K562 (cell line): ENCODE measurements around the gene ANXA9. TPM values are rescaled to one million over a fixed set of nuclear protein-coding genes. Genes with fewer than 3 reads are reported as not detected.

Experiments
- BRF2 ChIP-seq: IDR thresholded peaks from 3 replicates; pipeline ENCODE4 v1.6.1; 2011; ENCODE audit warnings: borderline replicate concordance, mild to moderate bottlenecking; ENCODE audit not compliant: insufficient read length, insufficient read depth
- CHCHD3 ChIP-seq: fragments of 250-450 bp; sonication (Bioruptor Pico); IDR thresholded peaks from 2 replicates; pipeline ENCODE4 v2.1.2; 2022; ENCODE audit warnings: mild to moderate bottlenecking
- FOXA1 ChIP-seq: fragments of 450-650 bp; IDR thresholded peaks from 2 replicates; pipeline ENCODE4 v1.6.1; 2016; ENCODE audit warnings: mild to moderate bottlenecking, borderline replicate concordance
- HMGN3 ChIP-seq: IDR thresholded peaks from 2 replicates; pipeline ENCODE4 v1.6.1; 2011; ENCODE audit warnings: borderline replicate concordance, low read depth, mild to moderate bottlenecking, mixed read lengths, low read length; ENCODE audit not compliant: insufficient read length; ENCODE audit errors: extremely low read depth
- HOXB6 ChIP-seq: fragments of 250-450 bp; sonication (Bioruptor Pico); IDR thresholded peaks from 2 replicates; pipeline ENCODE4 v1.5.1; 2022; ENCODE audit warnings: mild to moderate bottlenecking, borderline replicate concordance
- IFI16 ChIP-seq: fragments of 250-450 bp; sonication (Bioruptor Pico); IDR thresholded peaks from 2 replicates; pipeline ENCODE4 v2.1.2; 2022; ENCODE audit warnings: mild to moderate bottlenecking, inconsistent platforms
- JUNB ChIP-seq: fragments of 450-650 bp; formaldehyde crosslinking; conservative IDR thresholded peaks from 2 replicates; pipeline ENCODE4 v1.4.0; 2020; ENCODE audit warnings: mild to moderate bottlenecking
- PCBP2 ChIP-seq: fragments of 200-400 bp; formaldehyde crosslinking; IDR thresholded peaks from 2 replicates; pipeline ENCODE4 v1.6.1; 2018; ENCODE audit warnings: low read length, low read depth, mild to moderate bottlenecking, moderate library complexity; ENCODE audit not compliant: poor library complexity, severe bottlenecking
- RBM14 ChIP-seq: fragments of 200-400 bp; formaldehyde crosslinking; IDR thresholded peaks from 2 replicates; pipeline ENCODE4 v1.6.1; 2018; ENCODE audit warnings: low read depth, mild to moderate bottlenecking, low read length, moderate library complexity, borderline replicate concordance; ENCODE audit not compliant: insufficient read depth
- SMARCA5 ChIP-seq: fragments of 450-650 bp; IDR thresholded peaks from 2 replicates; pipeline ENCODE4 v1.6.1; 2016
- SPI1 ChIP-seq: IDR thresholded peaks from 2 replicates; pipeline ENCODE4 v1.6.1; 2011; ENCODE audit warnings: low read depth, low read length, control low read depth, borderline replicate concordance
- SRF ChIP-seq, 2 experiments: fragments of 250-450, 450-650 bp in 1 of 2; sonication (Bioruptor Pico) in 1 of 2; sonication (generic) in 1 of 2; formaldehyde crosslinking; IDR thresholded peaks; 2 replicates each; pipeline versions ENCODE4 v1.5.0 to v1.5.1; 2020 to 2022; ENCODE audit warnings: mild to moderate bottlenecking in 1 of 2, missing genetic modification reagents in 1 of 2
- TEAD1 ChIP-seq, 2 experiments: fragments of 450-650 bp in 1 of 2; sonication (generic) in 1 of 2; formaldehyde crosslinking; IDR thresholded peaks; 2 replicates each; pipeline versions ENCODE4 v1.4.0 to v1.8.0; 2020 to 2022; ENCODE audit warnings: mild to moderate bottlenecking in 2 of 2, missing genetic modification reagents in 1 of 2
- ZNF561 ChIP-seq: fragments of 450-650 bp; formaldehyde crosslinking; conservative IDR thresholded peaks from 2 replicates; pipeline ENCODE4 v1.4.0; 2020; ENCODE audit warnings: mild to moderate bottlenecking, moderate library complexity
- ZNF586 ChIP-seq: fragments of 450-650 bp; formaldehyde crosslinking; conservative IDR thresholded peaks from 2 replicates; pipeline ENCODE4 v1.4.0; 2020; ENCODE audit warnings: mild to moderate bottlenecking, moderate library complexity
- ZNF707 ChIP-seq: fragments of 250-450 bp; sonication (Bioruptor Pico); conservative IDR thresholded peaks from 2 replicates; pipeline ENCODE4 v1.8.0; 2022; ENCODE audit warnings: inconsistent platforms, mild to moderate bottlenecking, moderate library complexity
- ZNF77 ChIP-seq: fragments of 250-450 bp; sonication (Bioruptor Pico); IDR thresholded peaks from 2 replicates; pipeline ENCODE4 v1.5.0; 2020
- polyA plus RNA-seq, 8 experiments: library from polyadenylated mRNA; depleted of rRNA in 4 of 8; stranded (reverse) in 5 of 8; unstranded in 3 of 8; fragments of >200 nt; fragmentation: Nextera tagmentation in 2 of 8; fragmentation: Illumina TruSeq in 1 of 8; extraction: Ambion mirVana in 2 of 8; extraction: Trizol in 1 of 8; gene quantifications; 2 replicates each; pipeline versions ENCODE4 v1.2.1 to v1.2.3, GENCODE V29; 2011 to 2014; ENCODE audit warnings: inconsistent platforms in 1 of 8, missing spikeins in 1 of 8
- total RNA-seq, 7 experiments: library from RNA; depleted of rRNA in 6 of 7; stranded (reverse); fragments of >200 nt in 6 of 7; fragmentation: Illumina TruSeq in 2 of 7; extraction: Trizol in 2 of 7; gene quantifications; 2 replicates each; pipeline versions ENCODE4 v1.2.1 to v1.2.3, GENCODE V29; 2011 to 2021; ENCODE audit warnings: low replicate concordance in 1 of 7
- TF ChIP-seq, protein P1 (sequence below), 2 experiments: fragments of 150-350 bp in 1 of 2; IDR thresholded peaks; 2 replicates each; pipeline ENCODE4 v1.6.1; 2012 to 2016; ENCODE audit warnings: low read depth in 2 of 2, low read length in 2 of 2, mild to moderate bottlenecking in 1 of 2, moderate library complexity in 1 of 2
- TF ChIP-seq, protein P2 (sequence below): fragments of 450-650 bp; IDR thresholded peaks from 2 replicates; pipeline ENCODE4 v1.6.1; 2016; ENCODE audit warnings: missing biosample characterization, missing genetic modification characterization
- TF ChIP-seq, protein P3 (sequence below): fragments of 250-450 bp; sonication (Bioruptor Pico); IDR thresholded peaks from 2 replicates; pipeline ENCODE4 v1.5.0; 2021

Gene ANXA9
- total and polyA plus RNA-seq, 9 of the 15 experiments (the other 6 are each of a cell fraction or from before 2014, with no cell fraction given) = 0.24 to 1.6 (median 0.57) TPM

DNA sequence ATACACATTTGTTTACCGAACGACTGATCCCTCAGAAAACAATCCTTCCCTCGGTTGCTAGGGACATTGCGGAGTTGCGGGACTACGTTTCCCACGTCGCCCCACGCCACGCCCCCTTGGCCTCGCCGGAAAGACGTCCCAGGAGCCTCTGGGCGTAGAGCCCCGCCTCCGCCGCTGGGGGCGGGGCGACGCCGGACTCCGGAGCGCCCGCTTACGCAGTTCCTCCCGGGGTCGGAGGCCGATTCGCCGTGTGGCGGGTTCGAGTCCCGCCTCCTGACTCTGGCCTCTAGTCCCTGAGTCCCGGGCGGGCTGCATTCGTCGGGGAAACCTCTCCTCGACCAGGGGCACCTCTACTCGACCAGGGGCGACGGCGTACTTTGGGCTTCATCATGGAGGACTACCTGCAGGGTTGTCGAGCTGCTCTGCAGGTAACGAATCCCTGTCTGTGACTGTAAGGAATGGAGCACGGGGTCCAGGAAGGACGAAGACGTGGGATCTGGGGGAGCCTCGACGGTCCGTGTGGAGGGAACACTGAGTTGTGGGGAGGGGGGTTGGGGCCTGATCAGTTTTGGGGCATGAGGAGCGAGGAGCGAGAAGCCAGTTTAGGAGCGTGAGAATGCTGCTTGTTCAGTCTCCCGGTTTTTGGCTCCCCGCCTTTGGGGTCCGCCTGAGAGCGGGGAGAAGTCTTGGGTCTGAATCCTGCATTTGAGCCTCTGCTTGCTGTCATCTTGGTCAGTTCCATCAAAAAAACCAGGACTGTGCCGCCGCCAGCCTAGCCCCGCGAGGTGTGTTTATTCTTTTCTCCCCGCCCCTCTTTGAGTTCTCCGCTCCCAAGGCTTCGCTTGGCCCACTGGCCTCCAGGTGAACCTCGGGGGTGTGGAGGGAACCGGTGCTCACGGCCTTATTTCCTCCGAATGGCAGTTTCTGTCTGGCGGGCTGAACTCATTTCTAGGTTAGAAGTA is 26.4 kb downstream of the ANXA9 start, which contains the start of gene PRUNE1 (continued):
- TF ChIP-seq, protein P1, sequence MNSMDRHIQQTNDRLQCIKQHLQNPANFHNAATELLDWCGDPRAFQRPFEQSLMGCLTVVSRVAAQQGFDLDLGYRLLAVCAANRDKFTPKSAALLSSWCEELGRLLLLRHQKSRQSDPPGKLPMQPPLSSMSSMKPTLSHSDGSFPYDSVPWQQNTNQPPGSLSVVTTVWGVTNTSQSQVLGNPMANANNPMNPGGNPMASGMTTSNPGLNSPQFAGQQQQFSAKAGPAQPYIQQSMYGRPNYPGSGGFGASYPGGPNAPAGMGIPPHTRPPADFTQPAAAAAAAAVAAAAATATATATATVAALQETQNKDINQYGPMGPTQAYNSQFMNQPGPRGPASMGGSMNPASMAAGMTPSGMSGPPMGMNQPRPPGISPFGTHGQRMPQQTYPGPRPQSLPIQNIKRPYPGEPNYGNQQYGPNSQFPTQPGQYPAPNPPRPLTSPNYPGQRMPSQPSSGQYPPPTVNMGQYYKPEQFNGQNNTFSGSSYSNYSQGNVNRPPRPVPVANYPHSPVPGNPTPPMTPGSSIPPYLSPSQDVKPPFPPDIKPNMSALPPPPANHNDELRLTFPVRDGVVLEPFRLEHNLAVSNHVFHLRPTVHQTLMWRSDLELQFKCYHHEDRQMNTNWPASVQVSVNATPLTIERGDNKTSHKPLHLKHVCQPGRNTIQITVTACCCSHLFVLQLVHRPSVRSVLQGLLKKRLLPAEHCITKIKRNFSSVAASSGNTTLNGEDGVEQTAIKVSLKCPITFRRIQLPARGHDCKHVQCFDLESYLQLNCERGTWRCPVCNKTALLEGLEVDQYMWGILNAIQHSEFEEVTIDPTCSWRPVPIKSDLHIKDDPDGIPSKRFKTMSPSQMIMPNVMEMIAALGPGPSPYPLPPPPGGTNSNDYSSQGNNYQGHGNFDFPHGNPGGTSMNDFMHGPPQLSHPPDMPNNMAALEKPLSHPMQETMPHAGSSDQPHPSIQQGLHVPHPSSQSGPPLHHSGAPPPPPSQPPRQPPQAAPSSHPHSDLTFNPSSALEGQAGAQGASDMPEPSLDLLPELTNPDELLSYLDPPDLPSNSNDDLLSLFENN (IDR thresholded peaks at IDR 0.05; ENCODE audit: low read depth in 2 of 2, low read length in 2 of 2) = no peak
- TF ChIP-seq IFI16 (CRISPR knock-in tag) (no peak), CHCHD3 (no peak), ZNF707 (no peak), SMARCA5 (peak; percentile 66; the same call in 1 of the 2 replicates), ZNF561 (CRISPR knock-in tag) (no peak), BRF2 (no peak), PCBP2 (no peak), JUNB (CRISPR knock-in tag) (no peak), SPI1 (peak; percentile 85; the same call in 1 of the 2 replicates), ZNF586 (CRISPR knock-in tag) (no peak), ZNF77 (CRISPR knock-in tag) (no peak), HOXB6 (CRISPR knock-in tag) (no peak), TEAD1 (CRISPR knock-in tag; IDR thresholded peaks at IDR 0.05) (0 out of 4 replicates have a peak, but pooled peaks of 1 of the 2 experiments have one; percentile 9), FOXA1 (no peak), HMGN3 (peak; percentile 95), RBM14 (no peak), SRF (CRISPR knock-in tag; IDR thresholded peaks at IDR 0.05) (peak in 1 of 2 experiments; percentile 21; a peak in 1 of 4 replicates)
- TF ChIP-seq, protein P2, sequence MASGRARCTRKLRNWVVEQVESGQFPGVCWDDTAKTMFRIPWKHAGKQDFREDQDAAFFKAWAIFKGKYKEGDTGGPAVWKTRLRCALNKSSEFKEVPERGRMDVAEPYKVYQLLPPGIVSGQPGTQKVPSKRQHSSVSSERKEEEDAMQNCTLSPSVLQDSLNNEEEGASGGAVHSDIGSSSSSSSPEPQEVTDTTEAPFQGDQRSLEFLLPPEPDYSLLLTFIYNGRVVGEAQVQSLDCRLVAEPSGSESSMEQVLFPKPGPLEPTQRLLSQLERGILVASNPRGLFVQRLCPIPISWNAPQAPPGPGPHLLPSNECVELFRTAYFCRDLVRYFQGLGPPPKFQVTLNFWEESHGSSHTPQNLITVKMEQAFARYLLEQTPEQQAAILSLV (tag) = no peak
- TF ChIP-seq, protein P3, sequence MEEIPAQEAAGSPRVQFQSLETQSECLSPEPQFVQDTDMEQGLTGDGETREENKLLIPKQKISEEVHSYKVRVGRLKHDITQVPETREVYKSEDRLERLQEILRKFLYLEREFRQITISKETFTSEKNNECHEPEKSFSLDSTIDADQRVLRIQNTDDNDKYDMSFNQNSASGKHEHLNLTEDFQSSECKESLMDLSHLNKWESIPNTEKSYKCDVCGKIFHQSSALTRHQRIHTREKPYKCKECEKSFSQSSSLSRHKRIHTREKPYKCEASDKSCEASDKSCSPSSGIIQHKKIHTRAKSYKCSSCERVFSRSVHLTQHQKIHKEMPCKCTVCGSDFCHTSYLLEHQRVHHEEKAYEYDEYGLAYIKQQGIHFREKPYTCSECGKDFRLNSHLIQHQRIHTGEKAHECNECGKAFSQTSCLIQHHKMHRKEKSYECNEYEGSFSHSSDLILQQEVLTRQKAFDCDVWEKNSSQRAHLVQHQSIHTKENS (CRISPR knock-in tag) = no peak
